ENCODE data around the gene IL20RB. TPM values are rescaled to one million over a fixed set of nuclear protein-coding genes. Genes with fewer than 3 reads are reported as not detected.
"Not testable (repeated sequence)": the region's sequence is repeated elsewhere in the genome, so short reads cannot be mapped to it uniquely, and the experiment has no call there.

IL20RB gene
- total RNA-seq, 1 donor from 2014 or later: 3.7 TPM

- ATAC-seq (no peak), DNase-seq (no peak)
- no peaks in the 10 kb centered on the region for H3K9me3 ChIP-seq
- intact Hi-C loops (cut with DNase I): no loop called here
- peaks cover 15% of the 10 kb centered on the region for H3K4me1 ChIP-seq
- no peak for TF ChIP-seq CTCF (IDR thresholded peaks at IDR 0.05)
- H3K4me3 ChIP-seq: no peak overlapping the region
- no peaks in the 10 kb centered on the region for H3K27me3 ChIP-seq
- H3K36me3 ChIP-seq: no peaks in the 10 kb centered on the region
- H3K27ac ChIP-seq: no peak overlapping the region
Measured at GRCh38 chr3:136959599-136959998, 1.8 kb downstream of the IL20RB start.

GRCh38 chr3:136960838-136961836 lies 3.4 kb downstream of the IL20RB start:
- H3K27me3 ChIP-seq: no peaks in the 10 kb centered on the region
- no peak for ATAC-seq

GRCh38 chr3:136962927-136963326 lies 5.1 kb downstream of the IL20RB start:
- Histone ChIP-seq H3K4me3 (no peak overlapping the region), H3K9me3 (no peaks in the 10 kb centered on the region), H3K4me1 (peaks cover 7% of the 10 kb centered on the region), H3K27me3 (no peaks in the 10 kb centered on the region), H3K36me3 (no peaks in the 10 kb centered on the region), H3K27ac (no peak overlapping the region)
- no peak for TF ChIP-seq CTCF (IDR thresholded peaks at IDR 0.05)
- ATAC-seq: no peak
- no peak for DNase-seq
- intact Hi-C loops (cut with DNase I): no loop called here

More at GRCh38 chr3:136960838-136961836, 3.4 kb downstream of the IL20RB start:
- no peak for DNase-seq
- no peak for TF ChIP-seq CTCF (IDR thresholded peaks at IDR 0.05)
- H3K27ac ChIP-seq: no peak overlapping the region
- H3K4me1 ChIP-seq: peaks cover 12% of the 10 kb centered on the region
- H3K36me3 ChIP-seq: no peaks in the 10 kb centered on the region
- H3K4me3 ChIP-seq: no peak overlapping the region
- intact Hi-C loops (cut with DNase I): no loop called here
- no peaks in the 10 kb centered on the region for H3K9me3 ChIP-seq

- H3K4me3 ChIP-seq; ATAC-seq; H3K27me3 ChIP-seq; H3K4me1 ChIP-seq; H3K27ac ChIP-seq; H3K9me3 ChIP-seq; H3K36me3 ChIP-seq; DNase-seq; intact Hi-C loops (cut with DNase I): not testable (repeated sequence)
Measured at GRCh38 chr3:136969539-136969938, 11.8 kb downstream of the IL20RB start.

- ATAC-seq (no peak), DNase-seq (no peak)
- Histone ChIP-seq H3K27ac (no peak overlapping the region), H3K36me3 (no peaks in the 10 kb centered on the region), H3K4me1 (no peaks in the 10 kb centered on the region), H3K4me3 (no peak overlapping the region), H3K27me3 (no peaks in the 10 kb centered on the region), H3K9me3 (peaks cover 3% of the 10 kb centered on the region)
- intact Hi-C loops (cut with DNase I): no loop called here
- TF ChIP-seq CTCF (IDR thresholded peaks at IDR 0.05): no peak
Measured at GRCh38 chr3:136973352-136973751, 15.6 kb downstream of the IL20RB start.

- H3K27me3 ChIP-seq: no peaks in the 10 kb centered on the region
- no peak overlapping the region for H3K27ac ChIP-seq
- no peak for TF ChIP-seq CTCF (IDR thresholded peaks at IDR 0.05)
- H3K36me3 ChIP-seq: no peaks in the 10 kb centered on the region
- intact Hi-C loops (cut with DNase I): loop anchor here (5.0 kb wide), 1 partner anchor 868 kb away; no protein-coding TSS in a partner anchor
- ATAC-seq: no peak
- H3K9me3 ChIP-seq: peaks cover 3% of the 10 kb centered on the region
- no peak for DNase-seq
- H3K4me3 ChIP-seq: no peak overlapping the region
- no peaks in the 10 kb centered on the region for H3K4me1 ChIP-seq
Measured at GRCh38 chr3:136974670-136975069, 16.9 kb downstream of the IL20RB start.
